ENCODE data around the gene ACSS3.
"Not testable (repeated sequence)": the region's sequence is repeated elsewhere in the genome, so short reads cannot be mapped to it uniquely, and the experiment has no call there.

The ACSS3 gene

DNA sequence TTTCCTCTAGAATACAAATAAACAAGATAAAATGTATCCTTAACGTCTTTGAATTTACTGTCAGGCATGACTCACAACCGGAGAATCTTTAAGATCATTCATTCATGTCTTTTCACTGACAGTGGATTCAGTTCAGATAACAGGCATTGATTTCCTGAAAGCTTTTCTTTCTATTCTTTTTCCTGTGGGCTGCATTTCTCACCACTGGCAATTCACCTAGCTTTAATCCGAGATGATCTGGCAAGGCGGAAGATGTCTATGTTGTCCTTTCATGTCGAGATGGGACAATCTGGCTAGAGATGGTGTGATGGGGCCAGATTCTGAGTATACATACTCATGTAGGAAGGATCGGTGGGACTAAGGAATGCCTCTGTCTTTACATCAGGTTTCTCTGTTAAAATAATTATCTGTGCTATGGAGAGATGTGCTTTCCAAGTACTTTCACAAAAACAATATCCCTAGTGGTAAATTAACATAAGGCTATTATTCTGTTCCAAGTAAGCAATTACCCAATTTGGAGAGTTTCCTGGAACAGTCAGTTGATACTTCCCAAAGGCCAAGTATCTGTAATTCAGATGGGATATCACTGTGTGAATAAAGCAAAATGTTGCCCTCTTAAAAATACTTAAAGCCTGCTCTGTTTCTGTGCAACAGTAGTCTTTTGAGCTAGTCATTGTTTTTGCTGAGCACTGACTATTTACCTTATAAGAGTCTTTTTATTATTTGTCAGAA lies 17.8 kb downstream of the ACSS3 start:
- DNase-seq, result no peak

GRCh38 chr12:81105687-81106086 lies 27.8 kb downstream of the ACSS3 start:
- DNase-seq, result no peak

DNA sequence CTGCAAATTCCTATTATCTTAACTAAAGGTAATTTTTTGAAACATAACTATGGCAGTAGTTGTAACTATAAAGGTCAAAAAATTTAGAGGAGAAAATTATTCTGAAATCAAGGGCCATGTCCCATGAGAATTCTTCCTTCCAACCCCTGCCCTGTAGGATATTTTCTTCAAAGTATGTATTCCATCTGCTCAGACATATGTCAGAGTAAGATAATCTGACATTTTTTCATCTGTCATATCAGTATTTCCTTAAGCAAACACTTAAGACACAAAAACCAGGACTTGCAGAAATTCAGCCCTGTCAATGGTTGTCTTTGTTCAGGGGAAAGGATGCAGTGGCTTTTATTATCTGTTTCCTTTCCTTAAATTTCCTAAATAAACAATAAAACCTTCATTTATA lies 36.3 kb downstream of the ACSS3 start:
- no peak for DNase-seq

GRCh38 chr12:81119069-81119468 lies 41.2 kb downstream of the ACSS3 start:
- DNase-seq, result not testable (repeated sequence)

DNA sequence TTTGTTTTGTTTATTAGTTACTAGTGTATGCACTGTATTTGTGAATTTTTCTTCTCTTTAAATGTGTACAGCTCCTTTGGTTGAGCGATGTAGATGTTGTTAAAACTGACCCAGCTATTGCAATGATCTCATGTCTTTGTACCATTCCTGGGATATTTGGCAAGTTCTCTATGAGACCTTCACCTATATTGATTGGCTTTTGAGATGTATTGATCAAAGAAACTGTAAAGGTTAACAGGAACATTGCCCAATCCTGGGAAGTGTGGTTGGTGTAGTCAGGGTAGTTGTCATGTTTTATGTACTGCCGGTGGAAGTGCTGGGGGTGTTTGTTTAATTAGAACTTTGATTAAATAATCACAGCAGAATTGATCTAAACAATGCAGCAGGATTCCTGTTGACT lies 43.1 kb downstream of the ACSS3 start:
- no peak for DNase-seq

GRCh38 chr12:81123611-81124010 lies 45.7 kb downstream of the ACSS3 start:
- no peak for DNase-seq

- no peak for DNase-seq
Observed at GRCh38 chr12:81125691-81126090, 47.8 kb downstream of the ACSS3 start.

DNA sequence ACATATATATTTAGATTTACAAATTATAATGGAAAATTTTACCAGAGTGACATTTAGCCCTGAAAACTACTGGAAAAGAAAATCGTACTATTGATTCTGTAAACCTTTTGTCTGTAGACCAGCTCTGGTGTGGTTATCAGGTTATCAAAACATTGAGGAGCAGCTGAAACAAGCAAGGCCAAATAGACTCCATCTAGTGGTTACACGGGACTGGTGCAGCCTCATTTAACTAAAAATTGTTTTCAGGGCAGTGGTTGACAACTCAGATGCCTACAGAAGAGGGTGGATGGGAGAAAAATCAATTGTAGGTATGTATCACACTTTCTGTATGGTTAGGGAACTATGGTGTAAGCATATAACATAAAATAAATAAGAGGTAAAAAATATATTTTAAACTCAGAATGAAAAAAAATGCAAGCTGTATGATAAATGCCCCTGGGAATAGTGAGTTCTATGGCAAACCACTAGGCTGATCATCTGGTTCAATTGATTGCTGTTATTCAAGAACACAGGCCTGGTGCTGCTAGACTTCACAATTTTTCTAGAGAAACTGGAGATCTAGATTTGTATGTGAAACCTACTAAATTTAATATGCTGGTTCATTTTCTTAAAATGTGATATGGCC lies 51.2 kb downstream of the ACSS3 start:
- peak; percentile 41 for DNase-seq

DNA sequence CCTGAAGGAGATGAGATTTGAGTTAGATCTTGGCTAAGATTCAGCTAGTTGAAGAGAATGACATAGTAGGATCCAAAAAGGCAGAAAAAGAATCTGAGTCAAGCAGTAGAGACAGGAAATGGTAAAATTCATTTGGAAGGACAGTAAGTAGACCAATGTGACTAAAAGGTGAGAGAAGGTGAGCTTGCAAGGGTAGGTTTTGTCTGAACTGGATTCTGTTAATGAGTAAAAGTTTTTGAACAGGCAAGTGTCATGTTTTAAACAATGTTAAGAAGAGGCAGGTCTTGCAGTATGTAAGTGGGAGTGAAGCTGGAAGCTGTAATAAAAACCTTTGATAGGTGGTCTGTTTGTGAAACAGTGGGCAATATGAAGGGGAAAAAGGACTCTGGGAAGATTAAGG lies 58.6 kb downstream of the ACSS3 start:
- DNase-seq, result no peak

- DNase-seq, result no peak
Observed at GRCh38 chr12:81137801-81138200, 59.9 kb downstream of the ACSS3 start.

GRCh38 chr12:81141217-81141616 lies 63.3 kb downstream of the ACSS3 start:
- DNase-seq, result no peak

DNA sequence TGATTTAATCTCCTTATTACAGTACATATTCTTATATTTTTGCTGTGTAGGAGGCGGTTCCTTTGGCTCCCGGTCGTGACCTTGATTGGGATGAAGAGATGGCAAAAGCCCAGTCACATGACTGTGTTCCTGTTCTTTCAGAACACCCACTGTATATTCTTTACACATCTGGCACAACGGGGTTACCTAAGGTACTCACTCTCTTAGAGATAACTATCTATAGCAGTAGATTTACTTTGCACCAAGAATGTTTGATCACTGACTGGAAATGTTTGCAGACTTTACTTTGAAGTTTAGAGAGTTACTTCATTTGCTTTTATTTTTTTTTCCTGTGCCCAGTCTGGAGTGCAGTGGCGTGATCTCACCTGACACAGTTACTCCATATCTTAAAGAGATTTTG lies 65.2 kb downstream of the ACSS3 start:
- DNase-seq, result no peak

- no peak for DNase-seq
Observed at GRCh38 chr12:81146228-81147225, 68.6 kb downstream of the ACSS3 start.

DNA sequence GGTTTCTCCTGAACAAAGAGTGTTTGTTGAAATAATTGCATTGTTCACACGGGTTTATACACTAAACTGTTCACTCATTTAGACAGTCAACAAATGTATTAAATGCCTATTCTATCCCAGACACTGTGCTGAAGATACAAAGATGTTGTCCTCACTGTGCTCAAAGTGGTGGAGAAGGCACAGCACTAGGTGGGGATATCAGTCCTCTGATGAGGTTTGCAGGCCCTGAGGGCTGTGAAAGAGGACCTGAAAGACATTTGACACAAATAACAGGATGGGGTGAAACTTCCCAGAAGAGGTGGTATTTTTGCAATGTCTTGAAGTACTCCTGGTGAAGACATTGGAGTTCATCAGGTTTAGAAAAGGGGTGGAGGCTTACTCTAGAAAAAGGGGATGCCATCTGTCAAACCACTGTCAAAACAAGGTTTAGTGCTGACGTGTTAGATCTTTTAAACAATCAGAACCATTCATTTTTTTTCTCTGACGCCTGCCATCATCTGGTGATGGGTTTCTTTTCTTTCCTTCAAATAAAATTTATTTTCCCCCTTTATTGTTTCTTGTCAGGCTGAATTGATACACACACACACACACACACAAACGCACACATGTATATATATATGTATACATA lies 69.5 kb downstream of the ACSS3 start:
- DNase-seq, result no peak

DNA sequence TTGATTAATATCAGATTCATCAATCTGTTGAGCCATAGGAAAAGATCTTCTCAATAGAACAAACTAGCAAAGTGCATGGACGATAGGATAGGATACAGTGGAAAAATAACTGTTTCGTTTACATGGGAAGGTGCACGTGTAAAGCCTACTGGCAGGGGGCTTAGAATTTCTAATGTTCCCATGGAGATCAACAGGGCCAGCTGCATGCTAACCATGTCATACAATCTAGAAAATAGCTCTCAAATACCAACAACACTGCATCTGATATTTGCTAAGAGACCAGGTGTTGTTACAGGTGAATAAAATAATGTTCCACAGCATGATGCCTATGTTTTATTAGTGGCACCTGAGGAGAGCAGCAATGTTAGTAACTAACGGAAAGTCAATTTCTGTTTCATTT lies 72.5 kb downstream of the ACSS3 start:
- DNase-seq, result peak; percentile 99

DNA sequence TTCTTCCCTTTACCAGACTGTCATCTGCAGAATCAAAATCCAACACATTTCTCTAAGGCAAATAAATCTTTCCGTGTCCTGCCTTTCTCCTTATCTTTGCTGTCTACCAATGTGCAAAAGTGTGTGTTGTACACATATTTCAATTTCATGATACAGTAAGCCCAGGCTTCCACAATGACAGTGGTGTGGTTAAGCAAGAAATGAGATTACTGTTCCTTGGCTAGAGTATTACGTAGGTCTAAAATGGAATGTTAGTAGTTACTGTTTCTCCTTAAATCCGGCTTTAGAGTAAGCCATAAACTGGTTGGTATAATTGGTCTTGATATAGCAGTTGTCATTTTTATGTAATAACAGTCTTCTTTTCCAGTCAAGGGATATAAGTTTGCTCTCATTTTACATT lies 82.0 kb downstream of the ACSS3 start:
- no peak for DNase-seq

DNA sequence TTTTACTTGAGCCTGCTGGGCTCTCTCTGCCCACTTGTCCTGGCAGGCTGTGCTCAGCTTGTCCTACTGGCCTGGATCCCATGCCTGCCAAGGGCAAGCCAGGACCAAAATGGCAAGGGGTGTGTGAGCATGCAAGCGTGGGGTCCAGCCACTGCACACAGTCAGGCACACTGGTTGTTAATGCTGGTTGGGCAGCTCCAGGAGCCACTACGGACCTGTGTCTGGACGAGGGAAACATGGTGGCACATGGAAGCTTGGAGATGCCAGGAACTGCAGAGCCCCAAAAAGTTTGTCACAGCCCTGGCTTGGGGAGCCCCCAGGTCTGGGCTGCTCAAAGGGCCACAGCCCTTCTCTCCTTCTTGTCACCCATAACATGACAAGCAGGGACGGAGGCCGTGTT lies 83.8 kb downstream of the ACSS3 start:
- DNase-seq, result no peak

DNA sequence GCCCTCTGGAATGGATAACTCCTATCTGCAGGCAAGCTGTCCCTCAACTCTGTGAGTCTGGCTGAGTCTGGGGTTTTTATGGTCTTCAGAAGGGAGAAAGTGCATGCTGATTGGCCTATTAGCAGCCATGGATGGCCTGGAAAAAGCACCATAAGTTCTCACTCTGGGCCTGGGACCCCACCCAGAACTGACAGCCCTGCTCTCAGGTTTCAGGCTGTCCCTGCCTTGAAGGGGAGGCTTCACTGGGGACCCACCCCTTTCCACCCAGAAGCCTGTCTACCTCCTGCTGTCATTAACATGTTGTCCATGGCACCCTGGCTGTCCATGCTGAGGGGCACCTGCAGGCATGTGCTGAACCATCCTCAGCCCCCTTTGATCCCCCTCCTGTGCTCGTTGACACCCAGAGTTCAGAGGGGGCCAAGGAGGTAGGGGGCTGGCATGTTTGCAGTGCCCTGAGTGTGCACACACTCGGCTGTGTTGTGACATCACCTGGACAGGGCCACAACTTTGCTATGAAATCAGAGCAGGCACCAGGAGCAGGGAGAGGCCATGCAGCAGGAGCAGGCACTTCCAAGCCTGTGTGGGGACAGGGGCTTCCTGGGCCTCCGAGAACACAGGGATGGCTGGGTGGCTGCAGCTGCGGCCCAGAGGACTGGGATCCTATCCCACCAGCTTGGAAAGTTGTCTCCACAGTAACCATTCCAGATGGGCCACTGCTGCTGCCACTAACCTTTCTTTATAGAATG lies 84.7 kb downstream of the ACSS3 start:
- DNase-seq, result no peak

DNA sequence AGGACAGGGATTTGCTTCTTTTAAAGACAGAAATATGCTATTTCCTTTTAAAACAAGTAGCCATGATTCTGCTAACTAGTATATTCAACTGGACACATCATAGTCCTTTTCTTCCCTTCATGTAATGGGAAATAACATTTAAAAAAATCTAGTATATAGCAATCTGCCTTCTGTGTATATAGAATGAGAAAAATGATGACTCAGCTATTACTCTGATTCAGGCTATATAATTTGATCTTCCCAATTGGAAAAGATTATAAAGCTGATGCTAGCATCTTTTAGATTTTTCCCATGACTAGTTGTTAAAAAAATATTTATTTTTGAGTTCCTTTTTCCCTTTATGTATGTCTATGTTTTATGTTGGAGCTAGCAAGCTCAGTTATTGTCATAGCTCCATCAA lies 86.9 kb downstream of the ACSS3 start:
- no peak for DNase-seq

DNA sequence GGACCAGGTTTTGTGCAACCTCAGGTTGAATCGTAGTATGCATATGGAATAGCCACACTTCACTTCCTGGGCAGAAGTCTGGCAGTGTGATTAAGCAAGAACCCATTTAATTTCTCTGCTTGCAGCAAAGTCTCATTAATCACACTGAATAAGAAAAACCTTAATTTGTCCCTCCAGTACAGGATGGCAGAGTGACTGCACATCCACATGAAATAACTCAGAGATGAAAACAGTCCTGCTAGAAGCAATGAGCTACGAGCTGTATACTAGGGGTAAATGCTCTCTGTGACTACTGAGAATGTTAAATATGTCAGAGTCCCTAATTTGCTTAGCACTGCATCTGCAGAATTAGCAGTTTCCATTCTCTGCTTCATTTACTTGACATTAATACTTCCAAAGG lies 88.9 kb downstream of the ACSS3 start:
- no peak for DNase-seq

DNA sequence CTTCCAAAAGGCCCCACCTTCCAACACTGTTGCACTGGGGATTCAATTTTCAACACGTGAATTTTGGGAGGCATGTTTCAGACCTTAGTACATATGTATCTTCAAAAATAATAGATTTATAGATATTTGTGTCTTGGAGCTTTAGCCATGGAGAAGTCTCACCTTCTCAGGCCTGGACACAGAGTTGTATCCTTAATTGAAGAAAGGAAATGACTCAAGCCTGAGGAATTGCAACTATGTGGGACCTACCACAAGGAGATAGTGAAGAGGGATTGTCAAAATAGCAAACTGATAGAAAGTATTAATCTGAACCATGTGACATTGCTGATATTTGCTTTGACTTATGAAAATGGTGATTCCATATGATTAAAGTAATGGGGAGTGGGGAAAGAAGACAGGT lies 89.8 kb downstream of the ACSS3 start:
- no peak for DNase-seq

- DNase-seq, result no peak
Observed at GRCh38 chr12:81168445-81168844, 90.6 kb downstream of the ACSS3 start.

Measured in NCI-H1417 treated with DMSO at 0.1 percent for 48 hours (cell line).